ENCODE measurements around the gene CPA1.

DNA sequence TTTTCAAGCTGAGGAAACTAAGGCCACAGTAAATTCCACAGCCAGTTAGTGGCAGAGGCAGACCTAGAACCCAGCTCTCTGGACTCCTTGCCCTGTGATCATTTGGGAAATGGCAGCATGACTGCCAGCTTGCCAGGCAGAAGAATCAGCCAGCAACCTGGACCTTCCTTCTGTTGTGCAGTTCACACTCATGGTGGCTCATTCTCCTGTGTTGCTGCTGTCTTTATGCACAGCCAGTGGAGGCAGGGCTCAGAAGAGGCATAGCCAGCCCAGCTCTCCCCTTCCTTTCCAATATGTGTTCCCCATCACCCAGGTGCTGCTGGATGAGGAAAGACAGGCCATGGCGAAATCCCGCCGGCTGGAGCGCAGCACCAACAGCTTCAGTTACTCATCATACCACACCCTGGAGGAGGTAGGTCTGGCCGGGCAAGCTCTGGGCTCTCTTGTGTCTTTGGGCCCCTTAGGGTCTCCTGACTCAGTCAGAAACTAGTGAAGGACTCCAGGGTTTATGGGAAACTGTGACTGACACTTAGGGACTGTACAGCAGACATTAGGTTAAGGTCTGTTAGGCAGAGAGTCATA lies 20.9 kb upstream of the CPA1 start:
- TF ChIP-seq ZNF232 (CRISPR knock-in tag; IDR thresholded peaks at IDR 0.05; ENCODE audit: borderline replicate concordance), result no peak
- TF ChIP-seq, protein P1, sequence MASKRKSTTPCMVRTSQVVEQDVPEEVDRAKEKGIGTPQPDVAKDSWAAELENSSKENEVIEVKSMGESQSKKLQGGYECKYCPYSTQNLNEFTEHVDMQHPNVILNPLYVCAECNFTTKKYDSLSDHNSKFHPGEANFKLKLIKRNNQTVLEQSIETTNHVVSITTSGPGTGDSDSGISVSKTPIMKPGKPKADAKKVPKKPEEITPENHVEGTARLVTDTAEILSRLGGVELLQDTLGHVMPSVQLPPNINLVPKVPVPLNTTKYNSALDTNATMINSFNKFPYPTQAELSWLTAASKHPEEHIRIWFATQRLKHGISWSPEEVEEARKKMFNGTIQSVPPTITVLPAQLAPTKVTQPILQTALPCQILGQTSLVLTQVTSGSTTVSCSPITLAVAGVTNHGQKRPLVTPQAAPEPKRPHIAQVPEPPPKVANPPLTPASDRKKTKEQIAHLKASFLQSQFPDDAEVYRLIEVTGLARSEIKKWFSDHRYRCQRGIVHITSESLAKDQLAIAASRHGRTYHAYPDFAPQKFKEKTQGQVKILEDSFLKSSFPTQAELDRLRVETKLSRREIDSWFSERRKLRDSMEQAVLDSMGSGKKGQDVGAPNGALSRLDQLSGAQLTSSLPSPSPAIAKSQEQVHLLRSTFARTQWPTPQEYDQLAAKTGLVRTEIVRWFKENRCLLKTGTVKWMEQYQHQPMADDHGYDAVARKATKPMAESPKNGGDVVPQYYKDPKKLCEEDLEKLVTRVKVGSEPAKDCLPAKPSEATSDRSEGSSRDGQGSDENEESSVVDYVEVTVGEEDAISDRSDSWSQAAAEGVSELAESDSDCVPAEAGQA (IDR thresholded peaks at IDR 0.05; ENCODE audit: low read depth), result no peak
- TF ChIP-seq, protein P1 (CRISPR knock-in tag; IDR thresholded peaks at IDR 0.05; ENCODE audit: borderline replicate concordance), result no peak
- TF ChIP-seq, protein P2, sequence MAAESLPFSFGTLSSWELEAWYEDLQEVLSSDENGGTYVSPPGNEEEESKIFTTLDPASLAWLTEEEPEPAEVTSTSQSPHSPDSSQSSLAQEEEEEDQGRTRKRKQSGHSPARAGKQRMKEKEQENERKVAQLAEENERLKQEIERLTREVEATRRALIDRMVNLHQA (CRISPR knock-in tag; IDR thresholded peaks at IDR 0.05), result no peak
